NB4 (cell line): Measurements from ENCODE around the gene MAT1A.

Experiments
- MYC ChIP-seq: IDR thresholded peaks from 2 replicates; pipeline ENCODE4 v1.6.1; 2011; ENCODE audit warnings: low read depth, low read length
- TF ChIP-seq, protein P1 (sequence below): IDR thresholded peaks from one replicate; pipeline ENCODE4 v1.5.1; 2012; ENCODE audit warnings: low read depth, low read length

DNA sequence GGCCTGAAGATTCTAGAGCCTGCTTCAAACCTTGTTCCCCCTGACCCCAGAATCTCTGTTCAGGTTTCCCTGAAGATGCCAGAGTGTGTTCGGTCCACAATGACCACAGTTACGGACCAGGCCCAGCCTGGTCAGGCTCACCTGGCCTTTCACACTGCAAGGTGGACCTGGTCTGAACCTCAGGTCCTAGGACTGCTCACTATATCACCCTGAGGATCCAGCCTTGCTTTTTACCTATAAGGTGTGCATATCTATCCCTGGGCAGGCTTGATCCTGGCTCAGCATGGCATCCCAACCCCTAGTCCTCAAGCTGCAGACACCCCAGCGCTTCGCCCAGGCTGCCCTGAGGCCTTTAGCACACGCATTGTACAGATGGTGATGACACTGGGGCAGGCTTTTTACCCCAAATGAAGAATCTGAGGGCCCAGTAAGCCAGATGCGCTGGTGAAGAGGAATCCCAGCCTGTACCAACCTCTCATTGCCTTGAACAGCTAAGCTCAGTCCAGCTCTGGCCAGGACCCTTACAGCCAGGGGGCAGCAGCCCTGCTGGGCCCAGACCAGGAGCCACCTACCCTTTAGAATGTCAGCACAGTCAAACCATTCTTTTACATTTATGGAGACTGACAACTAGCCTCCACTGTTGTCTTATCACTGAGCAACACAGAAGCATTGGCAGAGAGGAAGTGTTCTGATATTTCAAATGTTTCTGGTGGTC, 28.0 kb downstream of the MAT1A start:
- TF ChIP-seq, protein P1, sequence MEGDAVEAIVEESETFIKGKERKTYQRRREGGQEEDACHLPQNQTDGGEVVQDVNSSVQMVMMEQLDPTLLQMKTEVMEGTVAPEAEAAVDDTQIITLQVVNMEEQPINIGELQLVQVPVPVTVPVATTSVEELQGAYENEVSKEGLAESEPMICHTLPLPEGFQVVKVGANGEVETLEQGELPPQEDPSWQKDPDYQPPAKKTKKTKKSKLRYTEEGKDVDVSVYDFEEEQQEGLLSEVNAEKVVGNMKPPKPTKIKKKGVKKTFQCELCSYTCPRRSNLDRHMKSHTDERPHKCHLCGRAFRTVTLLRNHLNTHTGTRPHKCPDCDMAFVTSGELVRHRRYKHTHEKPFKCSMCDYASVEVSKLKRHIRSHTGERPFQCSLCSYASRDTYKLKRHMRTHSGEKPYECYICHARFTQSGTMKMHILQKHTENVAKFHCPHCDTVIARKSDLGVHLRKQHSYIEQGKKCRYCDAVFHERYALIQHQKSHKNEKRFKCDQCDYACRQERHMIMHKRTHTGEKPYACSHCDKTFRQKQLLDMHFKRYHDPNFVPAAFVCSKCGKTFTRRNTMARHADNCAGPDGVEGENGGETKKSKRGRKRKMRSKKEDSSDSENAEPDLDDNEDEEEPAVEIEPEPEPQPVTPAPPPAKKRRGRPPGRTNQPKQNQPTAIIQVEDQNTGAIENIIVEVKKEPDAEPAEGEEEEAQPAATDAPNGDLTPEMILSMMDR = no peak
- no peak for TF ChIP-seq MYC
